ENCODE data around the gene UBR2. TPM values are rescaled to one million over a fixed set of nuclear protein-coding genes. Genes with fewer than 3 reads are reported as not detected.
A peak's percentile ranks its signal among the peaks of the same experiment; 100 is the strongest.

The UBR2 gene
- total and polyA plus RNA-seq, 9 of the 15 experiments (the other 6 are each of a cell fraction or from before 2014, with no cell fraction given): 9.1 to 38.9 (median 23.4) TPM

GRCh38 chr6:42520786-42521607 is 42.8 kb upstream of the UBR2 start:
- Histone ChIP-seq H3K4me3 (no peak overlapping the region), H4K20me1 (replicated peaks; ENCODE audit: control insufficient read depth, insufficient read depth, low read length) (no peaks in the 10 kb centered on the region), H3K4me2 (ENCODE audit: insufficient read depth, low read length) (no peak overlapping the region), H3K27ac (ENCODE audit: extremely low read depth, low read depth, low read length) (no peak overlapping the region), H3K9ac (ENCODE audit: insufficient read depth in 1 of 2, low read depth in 2 of 2, low read length in 2 of 2) (no peak overlapping the region), H3K9me1 (ENCODE audit: control insufficient read depth, insufficient read depth, low read length) (no peaks in the 10 kb centered on the region), H3K79me2 (ENCODE audit: control insufficient read depth, insufficient read depth, low read length) (no peaks in the 10 kb centered on the region), H3K27me3 (ENCODE audit: control insufficient read depth in 2 of 2, insufficient read depth in 2 of 2, low read length in 2 of 2) (peaks cover 0 to 2% of the 10 kb centered on the region in 2 experiments; a peak in 2 of 5 replicates), H2AFZ (ENCODE audit: low read depth, low read length) (no peak overlapping the region), H3K36me3 (ENCODE audit: control insufficient read depth, insufficient read depth, low read length) (no peaks in the 10 kb centered on the region), H3K4me1 (replicated peaks in 1 of 2; ENCODE audit: control insufficient read depth in 2 of 2, insufficient read depth in 2 of 2, low read length in 2 of 2) (peaks cover 0 to 8% of the 10 kb centered on the region in 2 experiments; a peak in 3 of 5 replicates), H3K9me3 (replicated peaks; ENCODE audit: control insufficient read depth, insufficient read depth, low read depth, low read length) (no peaks in the 10 kb centered on the region)
- in situ Hi-C loops (cut with MboI) (no loop called here), intact Hi-C loops (cut with micrococcal nuclease) (no loop called here)
- ATAC-seq (peak; percentile 57), DNase-seq (ENCODE audit: extremely low read depth in 1 of 4, low spot score in 3 of 4) (no peak), FAIRE-seq (no peak)
- BruUV-seq (replicated peaks): no TSS peak
- WGBS (ENCODE audit: insufficient coverage, low coverage, missing lambda C conversion rate): 1% methylated on average over 6 of the region's 6 CpGs
- ChIA-PET POLR2A (interaction anchor here (0.9 to 2.2 kb wide), 3 partner anchors 8 to 209 kb away, joined by 3 to 9 read pairs (median 3); no protein-coding TSS in a partner anchor), CTCF (ENCODE audit: low intra/inter-chr PET ratio) (no interaction called here)
- no peak for TF ChIP-seq HNRNPH1 (optimal IDR thresholded peaks at IDR 0.05; ENCODE audit: low read depth, low read length)
- TF ChIP-seq SPI1 (IDR thresholded peaks at IDR 0.05; ENCODE audit: borderline replicate concordance, low read depth, low read length): peak; percentile 38; the same call in 1 of the 2 replicates
- TF ChIP-seq ARID1B (IDR thresholded peaks at IDR 0.05): peak; percentile 54; the same call in 1 of the 2 replicates
- TF ChIP-seq SMARCC2 (IDR thresholded peaks at IDR 0.05; ENCODE audit: low read depth): peak; percentile 49; the same call in 1 of the 2 replicates
- TF ChIP-seq DPF2 (IDR thresholded peaks at IDR 0.05): peak; percentile 63
- TF ChIP-seq NFE2 (IDR thresholded peaks at IDR 0.05; ENCODE audit: low read depth): peak; percentile 26; the same call in 1 of the 2 replicates
- TF ChIP-seq ZNF583 (CRISPR knock-in tag; IDR thresholded peaks at IDR 0.05): peak; percentile 70; the same call in 1 of the 2 replicates
- no peak for TF ChIP-seq CAMTA2 (CRISPR knock-in tag; conservative IDR thresholded peaks at IDR 0.05)
- TF ChIP-seq HES1 (IDR thresholded peaks at IDR 0.05; ENCODE audit: low read depth): peak; percentile 51; the same call in 1 of the 2 replicates
- TF ChIP-seq, protein P1, sequence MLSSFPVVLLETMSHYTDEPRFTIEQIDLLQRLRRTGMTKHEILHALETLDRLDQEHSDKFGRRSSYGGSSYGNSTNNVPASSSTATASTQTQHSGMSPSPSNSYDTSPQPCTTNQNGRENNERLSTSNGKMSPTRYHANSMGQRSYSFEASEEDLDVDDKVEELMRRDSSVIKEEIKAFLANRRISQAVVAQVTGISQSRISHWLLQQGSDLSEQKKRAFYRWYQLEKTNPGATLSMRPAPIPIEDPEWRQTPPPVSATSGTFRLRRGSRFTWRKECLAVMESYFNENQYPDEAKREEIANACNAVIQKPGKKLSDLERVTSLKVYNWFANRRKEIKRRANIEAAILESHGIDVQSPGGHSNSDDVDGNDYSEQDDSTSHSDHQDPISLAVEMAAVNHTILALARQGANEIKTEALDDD (IDR thresholded peaks at IDR 0.05): peak; percentile 55
- no peak for TF ChIP-seq CEBPG (CRISPR knock-in tag; IDR thresholded peaks at IDR 0.05)
- peak in 1 of 2 experiments; percentile 51; a peak in 3 of 4 replicates for TF ChIP-seq CEBPG (tag; conservative IDR thresholded peaks at IDR 0.05 in 1 of 2, IDR thresholded peaks at IDR 0.05 in 1 of 2)
- TF ChIP-seq ZBTB33 (CRISPR knock-in tag; IDR thresholded peaks at IDR 0.05): no peak
- peak; percentile 83 for TF ChIP-seq JUND (IDR thresholded peaks at IDR 0.05; ENCODE audit: borderline replicate concordance, low read depth, low read length)
- peak; percentile 96 for TF ChIP-seq JUND (tag; IDR thresholded peaks at IDR 0.05; ENCODE audit: borderline replicate concordance, low read depth, low read length)
- TF ChIP-seq TEAD4 (IDR thresholded peaks at IDR 0.05; ENCODE audit: low read length): 0 out of 2 replicates have a peak, but pooled peaks have one; percentile 7
- no peak for TF ChIP-seq TEAD4 (CRISPR knock-in tag; IDR thresholded peaks at IDR 0.05; ENCODE audit: borderline replicate concordance)
- TF ChIP-seq, protein P2, sequence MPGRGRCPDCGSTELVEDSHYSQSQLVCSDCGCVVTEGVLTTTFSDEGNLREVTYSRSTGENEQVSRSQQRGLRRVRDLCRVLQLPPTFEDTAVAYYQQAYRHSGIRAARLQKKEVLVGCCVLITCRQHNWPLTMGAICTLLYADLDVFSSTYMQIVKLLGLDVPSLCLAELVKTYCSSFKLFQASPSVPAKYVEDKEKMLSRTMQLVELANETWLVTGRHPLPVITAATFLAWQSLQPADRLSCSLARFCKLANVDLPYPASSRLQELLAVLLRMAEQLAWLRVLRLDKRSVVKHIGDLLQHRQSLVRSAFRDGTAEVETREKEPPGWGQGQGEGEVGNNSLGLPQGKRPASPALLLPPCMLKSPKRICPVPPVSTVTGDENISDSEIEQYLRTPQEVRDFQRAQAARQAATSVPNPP (IDR thresholded peaks at IDR 0.05; ENCODE audit: borderline replicate concordance, insufficient read depth, insufficient read length): no peak
